ENCODE measurements around the gene SPDYE2. TPM values are rescaled to one million over a fixed set of nuclear protein-coding genes. Genes with fewer than 3 reads are reported as not detected.
A peak's percentile ranks its signal among the peaks of the same experiment; 100 is the strongest.
"Not testable (repeated sequence)": the region's sequence is repeated elsewhere in the genome, so short reads cannot be mapped to it uniquely, and the experiment has no call there.

Gene SPDYE2, protein sequence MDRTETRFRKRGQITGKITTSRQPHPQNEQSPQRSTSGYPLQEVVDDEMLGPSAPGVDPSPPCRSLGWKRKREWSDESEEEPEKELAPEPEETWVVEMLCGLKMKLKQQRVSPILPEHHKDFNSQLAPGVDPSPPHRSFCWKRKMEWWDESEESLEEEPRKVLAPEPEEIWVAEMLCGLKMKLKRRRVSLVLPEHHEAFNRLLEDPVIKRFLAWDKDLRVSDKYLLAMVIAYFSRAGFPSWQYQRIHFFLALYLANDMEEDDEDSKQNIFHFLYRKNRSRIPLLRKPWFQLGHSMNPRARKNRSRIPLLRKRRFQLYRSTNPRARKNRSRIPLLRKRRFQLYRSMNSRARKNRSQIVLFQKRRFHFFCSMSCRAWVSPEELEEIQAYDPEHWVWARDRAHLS
- total RNA-seq (under 1 TPM; 0.35 to 0.77 (median 0.58) TPM), total RNA-seq (0 reads per million in 29 experiments)
- total RNA-seq (2013): 0.26 TPM

DNA sequence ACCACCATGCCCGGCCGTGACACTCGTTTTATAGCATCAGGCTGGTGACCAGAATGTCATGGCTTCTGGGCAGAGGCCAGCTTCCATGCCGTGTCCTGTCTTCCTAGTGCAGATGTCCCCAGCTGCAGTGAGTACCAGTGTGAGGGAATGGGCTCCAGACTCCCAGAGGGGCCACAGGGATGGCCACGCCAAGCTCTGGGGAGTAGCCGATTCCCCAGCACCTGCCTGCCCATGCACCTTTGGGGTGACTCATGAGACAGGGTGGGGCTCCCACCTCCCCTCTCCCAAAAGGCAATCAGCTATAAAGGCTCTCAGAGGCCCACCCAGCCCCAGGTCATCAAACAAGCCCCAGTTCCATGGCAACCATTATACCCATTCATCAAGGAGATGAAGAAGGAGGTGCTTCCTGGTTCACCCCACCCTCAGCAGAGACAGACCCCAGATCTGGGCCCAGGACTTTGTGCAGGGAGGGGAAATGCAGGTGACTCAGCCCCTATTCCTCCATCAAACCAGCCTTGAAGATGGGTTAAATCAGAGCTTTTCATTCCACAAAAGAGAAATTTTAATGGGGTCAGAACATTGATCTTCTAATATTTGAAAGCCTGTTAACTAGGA, at the start of gene SPDYE2:
TSS of gene SPDYE2 (plus strand) at position 419 of the 615 bp plus-strand sequence. CDS start 2,030 bp downstream, outside the sequence.
- H3K27ac Mint-ChIP-seq; DNase-seq; H3K4me1 ChIP-seq (ENCODE audit: control insufficient read depth in 1 of 2, extremely low read depth in 1 of 2, insufficient read depth in 2 of 2, low read length in 2 of 2); H3K27me3 Mint-ChIP-seq; H3K4me3 Mint-ChIP-seq; H3K9me3 ChIP-seq; H3K9me3 Mint-ChIP-seq; H3K27ac ChIP-seq (ENCODE audit: low read length); H3K4me3 ChIP-seq (ENCODE audit: control insufficient read depth in 1 of 2, extremely low read depth in 1 of 2, low read length in 1 of 2); H3K36me3 Mint-ChIP-seq; H3K36me3 ChIP-seq (ENCODE audit: control insufficient read depth in 2 of 2, extremely low read depth in 1 of 2, insufficient read depth in 1 of 2, low read length in 1 of 2); POLR2A ChIA-PET; CTCF ChIA-PET; H3K4me1 Mint-ChIP-seq; H3K27me3 ChIP-seq (replicated peaks in 1 of 2; ENCODE audit: control insufficient read depth in 2 of 2, extremely low read depth in 1 of 2, insufficient read depth in 2 of 2, low read length in 1 of 2): not testable (repeated sequence)
- no CpG with 5 or more reads among the region's 6 CpGs for WGBS (ENCODE audit: insufficient coverage)
- peak in 1 of 4 experiments; percentile 22 for ATAC-seq (replicated peaks in 1 of 4)

DNA sequence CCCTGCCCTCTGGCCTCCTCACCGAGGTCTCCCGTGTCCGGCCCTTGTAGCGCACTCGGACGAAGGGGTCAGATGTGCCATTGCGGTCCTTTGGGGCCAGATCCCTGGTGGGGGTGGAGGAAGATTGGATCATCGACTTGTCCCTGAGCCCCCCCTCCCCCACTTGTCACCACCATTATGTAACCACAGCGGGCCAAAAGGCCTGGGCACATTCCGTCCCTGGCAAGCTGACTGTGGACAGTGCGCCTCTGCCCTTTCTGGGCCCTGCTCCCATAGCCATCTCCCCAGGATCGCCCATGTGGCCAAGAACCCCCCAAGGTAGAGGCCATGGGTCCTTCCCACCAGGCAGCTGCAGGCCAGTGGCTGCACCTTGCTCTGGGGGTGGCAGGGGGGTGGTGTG, 47.9 kb upstream of the SPDYE2 start:
- H3K36me3 Mint-ChIP-seq; H3K36me3 ChIP-seq (ENCODE audit: control insufficient read depth in 2 of 2, extremely low read depth in 1 of 2, insufficient read depth in 1 of 2, low read length in 1 of 2); H3K9me3 Mint-ChIP-seq; H3K4me3 ChIP-seq (ENCODE audit: control insufficient read depth in 1 of 2, extremely low read depth in 1 of 2, low read length in 1 of 2); H3K4me3 Mint-ChIP-seq; H3K27ac ChIP-seq (ENCODE audit: low read length); H3K4me1 ChIP-seq (ENCODE audit: control insufficient read depth in 1 of 2, extremely low read depth in 1 of 2, insufficient read depth in 2 of 2, low read length in 2 of 2); H3K27me3 ChIP-seq (replicated peaks in 1 of 2; ENCODE audit: control insufficient read depth in 2 of 2, extremely low read depth in 1 of 2, insufficient read depth in 2 of 2, low read length in 1 of 2); H3K9me3 ChIP-seq; ATAC-seq (replicated peaks in 1 of 4); H3K27me3 Mint-ChIP-seq; POLR2A ChIA-PET; H3K4me1 Mint-ChIP-seq; H3K27ac Mint-ChIP-seq; CTCF ChIA-PET; DNase-seq: not testable (repeated sequence)
- WGBS (ENCODE audit: insufficient coverage): no CpG with 5 or more reads among the region's 12 CpGs

GRCh38 chr7:102505298-102506185, 45.5 kb upstream of the SPDYE2 start:
- no CpG with 5 or more reads among the region's 24 CpGs for WGBS (ENCODE audit: insufficient coverage)

DNA sequence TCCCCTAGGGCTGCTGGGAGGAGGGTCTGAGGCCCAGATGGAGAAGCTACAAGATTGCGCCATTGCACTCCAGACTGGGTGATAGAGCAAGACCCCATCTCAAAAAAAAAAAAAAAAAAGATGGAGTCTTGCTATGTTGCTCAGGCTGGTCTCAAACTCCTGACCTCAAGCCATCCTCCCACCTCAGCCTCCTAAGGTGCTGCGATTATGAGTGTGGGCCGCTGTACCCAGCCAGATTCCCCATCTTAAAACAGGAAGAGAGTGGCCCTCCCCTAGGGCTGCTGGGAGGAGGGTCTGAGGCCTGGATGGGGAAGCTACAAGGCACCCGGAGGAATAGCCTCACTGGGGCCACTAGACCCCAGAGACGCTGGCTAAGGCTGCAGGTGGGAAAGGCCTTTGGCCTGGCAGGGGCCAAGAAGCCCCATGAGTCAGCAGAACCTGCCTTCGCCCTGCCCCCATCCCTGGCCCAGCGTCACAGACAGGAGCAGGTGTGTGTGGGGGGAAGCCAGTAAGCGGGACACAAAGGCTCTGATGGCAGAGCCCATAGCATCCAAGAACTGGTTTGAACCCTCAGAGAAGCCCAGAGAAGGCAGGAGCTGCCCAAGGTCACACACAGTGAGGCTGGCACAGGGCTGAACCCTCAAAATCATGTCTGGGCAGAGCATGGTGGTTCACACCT, 43.5 kb upstream of the SPDYE2 start:
- DNase-seq; H3K27ac Mint-ChIP-seq; H3K9me3 ChIP-seq; H3K36me3 ChIP-seq (ENCODE audit: control insufficient read depth in 2 of 2, extremely low read depth in 1 of 2, insufficient read depth in 1 of 2, low read length in 1 of 2); H3K27ac ChIP-seq (ENCODE audit: low read length); H3K27me3 ChIP-seq (replicated peaks in 1 of 2; ENCODE audit: control insufficient read depth in 2 of 2, extremely low read depth in 1 of 2, insufficient read depth in 2 of 2, low read length in 1 of 2); H3K4me1 ChIP-seq (ENCODE audit: control insufficient read depth in 1 of 2, extremely low read depth in 1 of 2, insufficient read depth in 2 of 2, low read length in 2 of 2); H3K4me1 Mint-ChIP-seq; H3K9me3 Mint-ChIP-seq; POLR2A ChIA-PET; H3K27me3 Mint-ChIP-seq; ATAC-seq (replicated peaks in 1 of 4); H3K36me3 Mint-ChIP-seq; H3K4me3 ChIP-seq (ENCODE audit: control insufficient read depth in 1 of 2, extremely low read depth in 1 of 2, low read length in 1 of 2); H3K4me3 Mint-ChIP-seq; CTCF ChIA-PET: not testable (repeated sequence)
- no CpG with 5 or more reads among the region's 8 CpGs for WGBS (ENCODE audit: insufficient coverage)

More at GRCh38 chr7:102505298-102506185, 45.5 kb upstream of the SPDYE2 start:
- H3K36me3 Mint-ChIP-seq; H3K4me1 ChIP-seq (ENCODE audit: control insufficient read depth in 1 of 2, extremely low read depth in 1 of 2, insufficient read depth in 2 of 2, low read length in 2 of 2); H3K9me3 ChIP-seq; H3K4me1 Mint-ChIP-seq; H3K4me3 Mint-ChIP-seq; H3K4me3 ChIP-seq (ENCODE audit: control insufficient read depth in 1 of 2, extremely low read depth in 1 of 2, low read length in 1 of 2); POLR2A ChIA-PET; H3K27ac ChIP-seq (ENCODE audit: low read length); CTCF ChIA-PET; H3K27ac Mint-ChIP-seq; DNase-seq; H3K9me3 Mint-ChIP-seq; H3K27me3 Mint-ChIP-seq; H3K27me3 ChIP-seq (replicated peaks in 1 of 2; ENCODE audit: control insufficient read depth in 2 of 2, extremely low read depth in 1 of 2, insufficient read depth in 2 of 2, low read length in 1 of 2); H3K36me3 ChIP-seq (ENCODE audit: control insufficient read depth in 2 of 2, extremely low read depth in 1 of 2, insufficient read depth in 1 of 2, low read length in 1 of 2): not testable (repeated sequence)
- peak in 1 of 4 experiments; percentile 11 for ATAC-seq (replicated peaks in 1 of 4)

DNA sequence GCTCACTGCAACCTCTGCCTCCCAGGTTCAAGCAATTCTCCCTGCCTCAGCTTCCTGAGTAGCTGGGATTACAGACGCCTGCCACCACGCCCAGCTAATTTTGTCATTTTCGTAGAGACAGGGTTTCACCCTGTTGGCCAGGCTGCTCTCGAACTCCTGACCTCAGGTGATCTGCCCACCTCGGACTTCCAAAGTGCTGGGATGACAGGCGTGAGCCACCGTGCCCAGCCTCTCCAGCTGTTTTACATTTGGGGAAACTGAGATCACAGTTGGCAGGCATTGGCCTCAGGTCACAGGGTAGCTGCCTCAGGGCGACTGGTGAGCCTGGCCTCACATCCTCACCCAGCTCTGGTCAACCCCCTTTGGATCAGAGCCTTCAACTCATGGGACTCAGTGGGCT, 40.5 kb upstream of the SPDYE2 start:
- DNase-seq; H3K9me3 Mint-ChIP-seq; H3K4me3 Mint-ChIP-seq; H3K4me1 Mint-ChIP-seq; H3K4me3 ChIP-seq (ENCODE audit: control insufficient read depth in 1 of 2, extremely low read depth in 1 of 2, low read length in 1 of 2); H3K9me3 ChIP-seq; ATAC-seq (replicated peaks in 1 of 4); H3K27ac ChIP-seq (ENCODE audit: low read length); H3K27me3 Mint-ChIP-seq; H3K36me3 ChIP-seq (ENCODE audit: control insufficient read depth in 2 of 2, extremely low read depth in 1 of 2, insufficient read depth in 1 of 2, low read length in 1 of 2); H3K36me3 Mint-ChIP-seq; H3K27ac Mint-ChIP-seq; H3K4me1 ChIP-seq (ENCODE audit: control insufficient read depth in 1 of 2, extremely low read depth in 1 of 2, insufficient read depth in 2 of 2, low read length in 2 of 2); CTCF ChIA-PET; H3K27me3 ChIP-seq (replicated peaks in 1 of 2; ENCODE audit: control insufficient read depth in 2 of 2, extremely low read depth in 1 of 2, insufficient read depth in 2 of 2, low read length in 1 of 2); POLR2A ChIA-PET: not testable (repeated sequence)
- no CpG with 5 or more reads among the region's 8 CpGs for WGBS (ENCODE audit: insufficient coverage)

GRCh38 chr7:102511860-102512522, 39.0 kb upstream of the SPDYE2 start:
- POLR2A ChIA-PET; H3K27me3 Mint-ChIP-seq; H3K4me3 ChIP-seq (ENCODE audit: control insufficient read depth in 1 of 2, extremely low read depth in 1 of 2, low read length in 1 of 2); H3K27me3 ChIP-seq (replicated peaks in 1 of 2; ENCODE audit: control insufficient read depth in 2 of 2, extremely low read depth in 1 of 2, insufficient read depth in 2 of 2, low read length in 1 of 2); DNase-seq; H3K27ac ChIP-seq (ENCODE audit: low read length); H3K27ac Mint-ChIP-seq; H3K36me3 ChIP-seq (ENCODE audit: control insufficient read depth in 2 of 2, extremely low read depth in 1 of 2, insufficient read depth in 1 of 2, low read length in 1 of 2); H3K4me1 ChIP-seq (ENCODE audit: control insufficient read depth in 1 of 2, extremely low read depth in 1 of 2, insufficient read depth in 2 of 2, low read length in 2 of 2); H3K9me3 ChIP-seq; H3K9me3 Mint-ChIP-seq; H3K36me3 Mint-ChIP-seq; CTCF ChIA-PET; H3K4me1 Mint-ChIP-seq: not testable (repeated sequence)
- H3K4me3 Mint-ChIP-seq: peak overlapping the region in 1 of 3 donors; percentile 63
- peak; percentile 85 to 89 (median 86) for ATAC-seq (replicated peaks in 1 of 4)
- whole genome bisulfite sequencing (ENCODE audit: insufficient coverage): no CpG with 5 or more reads among the region's 30 CpGs

All from T-cell (primary cell).